Astrocyte (in vitro differentiated cells and primary cell): ENCODE results near the gene HSD3B7. TPM values are rescaled to one million over a fixed set of nuclear protein-coding genes. Genes with fewer than 3 reads are reported as not detected.
A peak's percentile ranks its signal among the peaks of the same experiment; 100 is the strongest.

ENCODE experiments used
- DNase-seq: peaks from one replicate; pipeline ENCODE4 v3.0.0-alpha.2; 2010; ENCODE audit warnings: low read depth
- FAIRE-seq: peaks from 2 replicates; lab custom pipeline; 2011; peaks lifted over from hg19 to GRCh38; lab: Jason Lieb, UNC
- H2AFZ ChIP-seq: 2 replicates; pipeline ENCODE4 v1.6.0; 2012; ENCODE audit warnings: low read depth, low read length, inconsistent platforms
- H3K27ac ChIP-seq: 2 replicates; pipeline ENCODE4 v1.5.1; 2011; ENCODE audit warnings: low read depth, low read length, inconsistent platforms
- H3K27me3 ChIP-seq: 2 replicates; pipeline ENCODE4 v1.6.0; 2011; ENCODE audit warnings: low read length, inconsistent platforms; ENCODE audit not compliant: insufficient read depth
- H3K36me3 ChIP-seq: 2 replicates; pipeline ENCODE4 v1.5.1; 2011; ENCODE audit warnings: low read length, inconsistent platforms; ENCODE audit not compliant: insufficient read depth
- H3K4me1 ChIP-seq: 2 replicates; pipeline ENCODE4 v1.5.1; 2011; ENCODE audit warnings: low read length, inconsistent platforms; ENCODE audit not compliant: insufficient read depth
- H3K4me2 ChIP-seq: 2 replicates; pipeline ENCODE4 v1.6.0; 2012; ENCODE audit warnings: low read length, inconsistent platforms
- H3K4me3 ChIP-seq: 2 replicates; pipeline ENCODE4 v1.5.1; 2011; ENCODE audit warnings: low read depth, mild to moderate bottlenecking, low read length, inconsistent platforms; ENCODE audit not compliant: insufficient read depth
- H3K79me2 ChIP-seq: 2 replicates; pipeline ENCODE4 v1.6.0; 2012; ENCODE audit warnings: mild to moderate bottlenecking, low read length, inconsistent platforms; ENCODE audit not compliant: insufficient read depth
- H3K9ac ChIP-seq: 2 replicates; pipeline ENCODE4 v1.6.0; 2012; ENCODE audit warnings: mild to moderate bottlenecking, low read length, inconsistent platforms
- H3K9me3 ChIP-seq: 2 replicates; pipeline ENCODE4 v1.5.1; 2012; ENCODE audit warnings: low read depth, mild to moderate bottlenecking, low read length, inconsistent platforms; ENCODE audit not compliant: insufficient read depth
- H4K20me1 ChIP-seq: 2 replicates; pipeline ENCODE4 v1.6.0; 2012; ENCODE audit warnings: low read length, inconsistent platforms; ENCODE audit not compliant: insufficient read depth
- H3K27ac Mint-ChIP-seq: one replicate; pipeline ENCODE4 v1.8.0; 2021; ENCODE audit warnings: mild to moderate bottlenecking, mixed read lengths; ENCODE audit not compliant: unreplicated experiment
- H3K27me3 Mint-ChIP-seq: one replicate; pipeline ENCODE4 v1.8.0; 2021; ENCODE audit warnings: low read depth, mixed read lengths; ENCODE audit not compliant: unreplicated experiment
- H3K36me3 Mint-ChIP-seq: one replicate; pipeline ENCODE4 v1.8.0; 2021; ENCODE audit warnings: low read depth, mixed read lengths; ENCODE audit not compliant: unreplicated experiment
- H3K4me1 Mint-ChIP-seq: one replicate; pipeline ENCODE4 v1.8.0; 2021; ENCODE audit warnings: low read depth, mixed read lengths; ENCODE audit not compliant: unreplicated experiment
- H3K4me3 Mint-ChIP-seq: one replicate; pipeline ENCODE4 v1.8.0; 2021; ENCODE audit warnings: mild to moderate bottlenecking, moderate library complexity, mixed read lengths; ENCODE audit not compliant: unreplicated experiment
- H3K9me3 Mint-ChIP-seq: one replicate; pipeline ENCODE4 v1.8.0; 2021; ENCODE audit warnings: mild to moderate bottlenecking, mixed read lengths; ENCODE audit not compliant: unreplicated experiment
- CTCF ChIP-seq: IDR thresholded peaks from 2 replicates; pipeline ENCODE4 v1.5.1; 2011; ENCODE audit warnings: low read depth, mild to moderate bottlenecking, inconsistent platforms, low read length, moderate library complexity; ENCODE audit not compliant: insufficient read depth
- EZH2 ChIP-seq: IDR thresholded peaks from 2 replicates; pipeline ENCODE4 v1.6.1; 2012; ENCODE audit warnings: mild to moderate bottlenecking, low read length, inconsistent platforms; ENCODE audit not compliant: insufficient read depth
- total RNA-seq: library from RNA; stranded (reverse); gene quantifications from 2 replicates; pipeline ENCODE4 v1.2.1, GENCODE V29; 2021

HSD3B7 gene
- total RNA-seq, 1 donor from 2014 or later = 8.3 TPM

- no peak overlapping the region for H3K27ac ChIP-seq
- Mint-ChIP-seq H3K27ac (peak overlapping the region; percentile 82), H3K36me3 (peaks cover 2% of the 10 kb centered on the region), H3K27me3 (no peaks in the 10 kb centered on the region), H3K4me3 (peak overlapping the region; percentile 92), H3K9me3 (no peaks in the 10 kb centered on the region), H3K4me1 (peaks cover 2% of the 10 kb centered on the region)
- FAIRE-seq = no peak
- peak overlapping the region; percentile 100 for H3K4me2 ChIP-seq
- DNase-seq = peak; percentile 56
- no peaks in the 10 kb centered on the region for H3K9me3 ChIP-seq
- H3K4me1 ChIP-seq = peaks cover 19% of the 10 kb centered on the region
- H3K4me3 ChIP-seq = peak overlapping the region; percentile 80
- H4K20me1 ChIP-seq = peaks cover 18% of the 10 kb centered on the region
- no peaks in the 10 kb centered on the region for H3K27me3 ChIP-seq
- TF ChIP-seq CTCF (no peak), EZH2 (no peak)
- peaks cover 2% of the 10 kb centered on the region for H3K36me3 ChIP-seq
- H3K79me2 ChIP-seq = no peaks in the 10 kb centered on the region
- H3K9ac ChIP-seq = peak overlapping the region; percentile 87
- H2AFZ ChIP-seq = no peak overlapping the region
These were observed 35.1 kb upstream of the HSD3B7 start for GRCh38 chr16:30949650-30950515.

- Histone ChIP-seq H3K4me2 (peak overlapping the region; percentile 100), H3K4me1 (peaks cover 19% of the 10 kb centered on the region), H3K27ac (no peak overlapping the region), H2AFZ (no peak overlapping the region), H3K79me2 (no peaks in the 10 kb centered on the region), H3K9me3 (no peaks in the 10 kb centered on the region), H3K36me3 (no peaks in the 10 kb centered on the region), H3K27me3 (no peaks in the 10 kb centered on the region), H3K4me3 (no peak overlapping the region), H3K9ac (peak overlapping the region; percentile 87), H4K20me1 (peaks cover 17% of the 10 kb centered on the region)
- no peak for FAIRE-seq
- peaks cover 2% of the 10 kb centered on the region for H3K36me3 Mint-ChIP-seq
- no peak for DNase-seq
- H3K27me3 Mint-ChIP-seq = no peaks in the 10 kb centered on the region
- TF ChIP-seq CTCF = no peak
- TF ChIP-seq EZH2 = no peak
- no peak overlapping the region for H3K27ac Mint-ChIP-seq
- peak overlapping the region; percentile 92 for H3K4me3 Mint-ChIP-seq
- peaks cover 2% of the 10 kb centered on the region for H3K4me1 Mint-ChIP-seq
- no peaks in the 10 kb centered on the region for H3K9me3 Mint-ChIP-seq
These were observed 34.4 kb upstream of the HSD3B7 start for GRCh38 chr16:30950516-30951065.

GRCh38 chr16:30951193-30951592 is 33.8 kb upstream of the HSD3B7 start:
- Mint-ChIP-seq H3K4me3 (no peak overlapping the region), H3K36me3 (no peaks in the 10 kb centered on the region), H3K27ac (no peak overlapping the region), H3K27me3 (no peaks in the 10 kb centered on the region), H3K4me1 (peaks cover 2% of the 10 kb centered on the region), H3K9me3 (no peaks in the 10 kb centered on the region)
- FAIRE-seq (no peak), DNase-seq (no peak)
- Histone ChIP-seq H3K4me3 (no peak overlapping the region), H3K27me3 (no peaks in the 10 kb centered on the region), H3K27ac (no peak overlapping the region), H3K4me2 (no peak overlapping the region), H3K36me3 (no peaks in the 10 kb centered on the region), H3K79me2 (no peaks in the 10 kb centered on the region), H2AFZ (no peak overlapping the region), H3K4me1 (peaks cover 19% of the 10 kb centered on the region), H3K9ac (no peak overlapping the region), H4K20me1 (peaks cover 14% of the 10 kb centered on the region), H3K9me3 (no peaks in the 10 kb centered on the region)
- no peak for TF ChIP-seq EZH2
- TF ChIP-seq CTCF = no peak
